Kidney epithelial cell (primary cell): Measurements from ENCODE around the gene CRYL1. TPM values are rescaled to one million over a fixed set of nuclear protein-coding genes. Genes with fewer than 3 reads are reported as not detected.
"Not testable (repeated sequence)": the region's sequence is repeated elsewhere in the genome, so short reads cannot be mapped to it uniquely, and the experiment has no call there.

ENCODE experiments used
- DNase-seq: peaks from one replicate; pipeline ENCODE4 v3.0.0-alpha.2; 2010; ENCODE audit warnings: low read depth
- H3K27me3 ChIP-seq: 2 replicates; pipeline ENCODE4 v1.6.0; 2011; ENCODE audit warnings: low read length; ENCODE audit not compliant: control insufficient read depth, insufficient read depth
- H3K36me3 ChIP-seq: 2 replicates; pipeline ENCODE4 v1.5.1; 2011; ENCODE audit warnings: low read length; ENCODE audit not compliant: control insufficient read depth, insufficient read depth
- H3K4me3 ChIP-seq: 2 replicates; pipeline ENCODE4 v1.5.1; 2011; ENCODE audit warnings: low read depth, mild to moderate bottlenecking, control low read depth, low read length
- total RNA-seq: library from RNA; depleted of rRNA; stranded (reverse); fragments of >200 nt; gene quantifications from 2 replicates; pipeline ENCODE4 v1.2.3, GENCODE V29; 2015
- TF ChIP-seq, protein P1 (sequence below): IDR thresholded peaks from 2 replicates; pipeline ENCODE4 v1.5.1; 2011; ENCODE audit warnings: mild to moderate bottlenecking, moderate library complexity, low read length, control low read depth, inconsistent platforms; ENCODE audit not compliant: insufficient read depth, poor library complexity, severe bottlenecking

Gene CRYL1
- total RNA-seq, 1 donor from 2014 or later: 36.4 TPM

DNA sequence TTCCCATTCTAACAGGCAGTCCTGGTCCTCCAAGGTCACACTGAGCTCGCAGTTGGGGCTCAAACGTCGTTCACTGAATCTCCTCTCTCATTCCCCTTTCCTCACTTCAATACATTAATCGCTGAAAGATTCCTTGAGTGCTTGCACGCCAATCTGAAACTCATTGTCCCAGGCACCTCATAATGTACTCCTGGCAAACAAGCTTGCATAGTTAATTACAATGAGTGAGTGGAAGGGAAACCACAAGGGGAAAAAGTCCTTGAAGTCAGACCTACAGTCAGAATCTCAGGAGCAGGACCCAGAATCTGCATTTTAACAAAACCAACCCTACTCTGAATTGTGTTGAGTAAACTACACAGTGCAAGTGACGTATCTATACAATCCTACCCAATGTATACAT lies 86.9 kb downstream of the CRYL1 start:
- H3K36me3 ChIP-seq: no peaks in the 10 kb centered on the region
- TF ChIP-seq, protein P1, sequence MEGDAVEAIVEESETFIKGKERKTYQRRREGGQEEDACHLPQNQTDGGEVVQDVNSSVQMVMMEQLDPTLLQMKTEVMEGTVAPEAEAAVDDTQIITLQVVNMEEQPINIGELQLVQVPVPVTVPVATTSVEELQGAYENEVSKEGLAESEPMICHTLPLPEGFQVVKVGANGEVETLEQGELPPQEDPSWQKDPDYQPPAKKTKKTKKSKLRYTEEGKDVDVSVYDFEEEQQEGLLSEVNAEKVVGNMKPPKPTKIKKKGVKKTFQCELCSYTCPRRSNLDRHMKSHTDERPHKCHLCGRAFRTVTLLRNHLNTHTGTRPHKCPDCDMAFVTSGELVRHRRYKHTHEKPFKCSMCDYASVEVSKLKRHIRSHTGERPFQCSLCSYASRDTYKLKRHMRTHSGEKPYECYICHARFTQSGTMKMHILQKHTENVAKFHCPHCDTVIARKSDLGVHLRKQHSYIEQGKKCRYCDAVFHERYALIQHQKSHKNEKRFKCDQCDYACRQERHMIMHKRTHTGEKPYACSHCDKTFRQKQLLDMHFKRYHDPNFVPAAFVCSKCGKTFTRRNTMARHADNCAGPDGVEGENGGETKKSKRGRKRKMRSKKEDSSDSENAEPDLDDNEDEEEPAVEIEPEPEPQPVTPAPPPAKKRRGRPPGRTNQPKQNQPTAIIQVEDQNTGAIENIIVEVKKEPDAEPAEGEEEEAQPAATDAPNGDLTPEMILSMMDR: no peak
- H3K27me3 ChIP-seq: peaks cover 5% of the 10 kb centered on the region
- H3K4me3 ChIP-seq: no peak overlapping the region
- DNase-seq: no peak

DNA sequence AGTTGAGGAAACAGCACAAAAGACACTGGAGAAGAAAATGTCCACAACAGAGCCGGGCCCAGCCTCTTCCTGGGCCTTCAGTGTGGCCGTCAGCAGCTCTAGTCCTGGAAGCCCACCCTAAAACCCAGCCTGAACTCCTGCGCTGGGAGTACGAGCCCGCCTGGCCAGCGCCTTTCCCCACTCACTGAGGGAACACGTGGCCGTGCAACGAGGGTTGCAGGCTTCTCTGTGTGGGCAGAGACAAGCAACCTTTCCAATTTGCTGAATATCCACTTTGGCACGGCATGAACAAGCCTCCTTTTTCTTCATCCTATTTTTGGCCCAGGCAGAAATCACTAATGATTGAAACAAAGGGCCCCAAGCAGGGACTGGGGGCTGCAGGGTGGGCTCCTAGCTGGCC lies 89.2 kb downstream of the CRYL1 start:
- no peak for DNase-seq
- Histone ChIP-seq H3K27me3 (peaks cover 5% of the 10 kb centered on the region), H3K4me3 (no peak overlapping the region), H3K36me3 (no peaks in the 10 kb centered on the region)
- TF ChIP-seq, protein P1: no peak

DNA sequence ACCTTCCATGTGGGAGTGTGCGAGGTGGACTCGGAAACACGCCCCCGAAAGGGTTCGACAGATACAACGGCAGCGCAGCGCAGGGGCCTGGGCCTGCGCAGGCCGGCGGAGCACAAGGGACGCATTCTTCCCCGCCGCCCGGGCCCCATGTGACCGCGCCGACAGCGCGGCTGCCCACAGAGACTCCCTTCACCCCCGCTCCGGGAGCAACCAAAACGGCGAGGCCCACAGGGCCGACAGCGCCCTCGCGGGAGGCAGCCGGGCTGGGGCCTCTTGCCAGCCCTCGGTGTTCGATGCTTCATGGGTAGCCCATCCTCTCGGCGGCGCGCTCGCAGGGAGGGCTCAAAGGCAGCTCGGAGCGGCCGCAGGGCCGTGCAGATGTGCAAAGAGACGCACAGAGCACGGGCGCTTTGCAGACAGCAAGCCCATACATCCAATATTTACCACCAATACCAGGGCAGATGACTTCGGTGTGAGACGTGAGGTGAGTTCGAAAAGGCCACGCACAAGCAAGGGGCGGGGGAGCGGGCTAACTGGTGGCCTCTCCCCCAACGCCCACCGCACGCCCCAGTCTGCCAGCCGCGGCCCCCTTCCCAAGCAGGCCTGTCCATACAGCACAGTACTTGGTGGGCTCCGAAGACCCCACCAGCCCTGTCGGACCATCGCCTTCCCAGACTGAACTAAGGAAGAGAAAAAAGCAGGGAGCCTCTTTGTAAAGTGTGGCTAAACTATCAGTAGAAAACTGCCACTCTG lies 89.9 kb downstream of the CRYL1 start:
- no peaks in the 10 kb centered on the region for H3K36me3 ChIP-seq
- no peak for DNase-seq
- peaks cover 5% of the 10 kb centered on the region for H3K27me3 ChIP-seq
- TF ChIP-seq, protein P1: no peak
- H3K4me3 ChIP-seq: no peak overlapping the region

DNA sequence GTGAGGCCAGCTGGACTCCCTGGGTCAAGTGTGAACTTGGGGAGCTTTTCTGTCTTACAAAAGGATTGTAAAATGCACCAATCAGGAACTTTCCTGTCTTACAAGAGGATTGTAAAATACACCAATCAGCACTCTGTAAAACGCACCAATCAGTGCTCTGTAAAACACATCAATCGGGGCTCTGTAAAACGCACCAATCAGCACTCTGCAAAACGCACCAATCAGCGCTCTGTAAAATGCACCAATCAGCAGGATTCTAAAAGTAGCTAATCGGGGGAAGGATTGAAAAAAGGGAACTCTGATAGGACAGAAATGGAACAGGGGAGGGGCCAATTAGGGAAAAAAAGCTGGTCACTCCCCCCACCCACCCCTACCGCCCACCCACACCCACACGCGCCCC lies 91.4 kb downstream of the CRYL1 start:
- H3K27me3 ChIP-seq, H3K36me3 ChIP-seq, H3K4me3 ChIP-seq, DNase-seq: not testable (repeated sequence)

DNA sequence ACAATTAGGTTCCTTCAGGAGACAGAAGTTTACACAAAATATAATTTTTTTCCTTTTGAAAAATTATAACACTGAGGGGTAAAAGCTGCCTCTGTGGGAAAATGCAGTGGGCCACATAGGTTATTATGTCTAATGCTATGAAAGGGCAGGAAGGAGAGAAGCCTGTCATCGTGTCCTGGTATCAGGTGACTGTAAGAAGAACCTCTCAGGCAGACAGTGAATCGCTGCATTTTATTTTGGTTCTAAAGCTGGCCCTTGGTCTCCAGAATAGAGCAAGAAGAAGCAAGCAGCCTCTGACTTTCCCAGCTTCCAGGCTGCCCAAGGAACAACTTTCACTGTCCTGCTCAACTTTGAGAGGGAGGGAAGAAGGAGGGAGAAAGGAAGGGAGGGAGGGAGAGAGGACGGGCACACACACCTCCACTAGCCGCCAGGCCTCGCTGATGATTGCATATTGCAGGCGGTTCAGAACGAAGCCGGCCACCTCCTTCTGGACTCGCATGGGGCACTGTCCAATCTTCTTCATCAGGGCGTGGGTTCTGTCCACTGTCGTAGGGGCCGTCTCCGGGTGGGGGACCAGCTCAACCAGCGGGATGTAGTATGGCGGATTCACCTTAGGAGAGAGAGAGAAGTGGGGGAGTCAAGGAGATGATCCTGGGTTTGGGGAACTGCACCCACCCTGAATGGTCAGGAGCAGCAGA lies 93.8 kb downstream of the CRYL1 start:
- no peak overlapping the region for H3K4me3 ChIP-seq
- H3K36me3 ChIP-seq: no peaks in the 10 kb centered on the region
- TF ChIP-seq, protein P1: no peak
- DNase-seq: no peak
- H3K27me3 ChIP-seq: peaks cover 5% of the 10 kb centered on the region

DNA sequence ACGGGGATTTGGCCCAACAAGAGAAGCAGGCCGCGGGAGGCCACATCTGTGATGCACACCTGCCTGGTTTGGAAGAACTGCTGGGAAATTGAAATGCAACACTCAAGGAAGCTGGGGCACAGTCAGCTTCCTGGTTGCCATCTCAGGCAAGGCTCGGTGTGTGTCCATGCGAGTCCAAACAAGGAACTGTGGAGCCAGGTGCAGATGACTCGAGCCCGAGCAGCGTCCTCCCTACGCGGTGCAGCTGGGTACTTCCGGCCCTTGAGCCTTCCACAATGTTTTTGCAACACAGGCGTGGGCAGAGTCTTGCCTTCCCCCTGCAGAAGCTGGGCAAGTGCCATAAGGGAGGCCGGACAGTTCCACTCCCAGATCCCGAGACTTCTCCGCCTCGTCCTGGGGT lies 94.6 kb downstream of the CRYL1 start:
- DNase-seq: no peak

More for the DNA sequence above, 94.6 kb downstream of the CRYL1 start:
- Histone ChIP-seq H3K27me3 (peaks cover 5% of the 10 kb centered on the region), H3K36me3 (no peaks in the 10 kb centered on the region), H3K4me3 (no peak overlapping the region)
- TF ChIP-seq, protein P1: no peak
